Liver (tissue), 9 donors: Measurements from ENCODE around the gene SNF8. TPM values are rescaled to one million over a fixed set of nuclear protein-coding genes. Genes with fewer than 3 reads are reported as not detected.

Source experiments
- DNase-seq: peaks from one replicate; pipeline ENCODE4 v3.0.0-alpha.2; 2017; ENCODE audit warnings: low spot score
- H3K27ac ChIP-seq, 2 donors: one replicate each; pipeline ENCODE4 v1.7.0; 2013; ENCODE audit warnings: inconsistent platforms in 2 of 2, low read length in 2 of 2, control low read depth in 1 of 2, low read depth in 1 of 2, mild to moderate bottlenecking in 1 of 2
- H3K27me3 ChIP-seq, 4 donors: one replicate each; pipeline versions ENCODE4 v1.6.1 to v1.7.0; 2013; ENCODE audit warnings: low read length in 3 of 4, inconsistent platforms in 1 of 4, mild to moderate bottlenecking in 1 of 4, moderate library complexity in 1 of 4; ENCODE audit not compliant: control insufficient read depth in 4 of 4, insufficient read depth in 4 of 4
- H3K36me3 ChIP-seq, 4 donors: one replicate each; pipeline versions ENCODE4 v1.6.1 to v1.7.0; 2013; ENCODE audit warnings: low read length in 3 of 4, mild to moderate bottlenecking in 3 of 4, low read depth in 1 of 4, moderate library complexity in 1 of 4; ENCODE audit not compliant: control insufficient read depth in 4 of 4, insufficient read depth in 3 of 4
- H3K4me1 ChIP-seq, 4 donors: one replicate each; pipeline versions ENCODE4 v1.6.1 to v1.7.0; 2013; ENCODE audit warnings: low read length in 3 of 4, mild to moderate bottlenecking in 3 of 4, moderate library complexity in 1 of 4; ENCODE audit not compliant: control insufficient read depth in 4 of 4, insufficient read depth in 4 of 4
- H3K4me3 ChIP-seq, 3 donors: one replicate each; pipeline versions ENCODE4 v1.6.1 to v1.7.0; 2013; ENCODE audit warnings: low read length in 3 of 3, control low read depth in 1 of 3, low read depth in 1 of 3, mild to moderate bottlenecking in 1 of 3
- H3K9ac ChIP-seq, 2 donors: one replicate each; pipeline ENCODE4 v1.7.0; 2013; ENCODE audit warnings: low read length in 2 of 2, mild to moderate bottlenecking in 2 of 2, moderate library complexity in 2 of 2, control low read depth in 1 of 2, low read depth in 1 of 2
- H3K9me3 ChIP-seq, 4 donors: one replicate each; pipeline versions ENCODE4 v1.6.1 to v1.7.0; 2013; ENCODE audit warnings: low read length in 3 of 4; ENCODE audit not compliant: control insufficient read depth in 4 of 4
- EGR1 ChIP-seq, 2 donors: IDR thresholded peaks; 2 replicates each; pipeline ENCODE4 v1.6.1; 2016 to 2018; ENCODE audit warnings: antibody characterized with exemption in 2 of 2, low read depth in 2 of 2
- FOXA1 ChIP-seq: IDR thresholded peaks from 2 replicates; pipeline ENCODE4 v1.6.1; 2016; ENCODE audit warnings: antibody characterized with exemption
- FOXA2 ChIP-seq: IDR thresholded peaks from 2 replicates; pipeline ENCODE4 v1.6.1; 2016; ENCODE audit warnings: antibody characterized with exemption
- GABPA ChIP-seq, 2 donors: IDR thresholded peaks in 1 of 2; conservative IDR thresholded peaks in 1 of 2; 2 replicates each; pipeline ENCODE4 v1.6.1; 2016; ENCODE audit warnings: antibody characterized with exemption in 2 of 2, mild to moderate bottlenecking in 1 of 2, moderate library complexity in 1 of 2
- HNF4A ChIP-seq, 2 donors: conservative IDR thresholded peaks; 2 replicates each; pipeline ENCODE4 v1.6.1; 2016; ENCODE audit warnings: antibody characterized with exemption in 2 of 2, mild to moderate bottlenecking in 2 of 2
- HNF4G ChIP-seq: IDR thresholded peaks from 2 replicates; pipeline ENCODE4 v1.6.1; 2016; ENCODE audit warnings: antibody characterized with exemption
- JUND ChIP-seq, 2 donors: IDR thresholded peaks; 2 replicates each; pipeline ENCODE4 v1.6.1; 2016; ENCODE audit warnings: antibody characterized with exemption in 2 of 2
- NR2F2 ChIP-seq: IDR thresholded peaks from 2 replicates; pipeline ENCODE4 v1.6.1; 2016; ENCODE audit warnings: antibody characterized with exemption
- RAD21 ChIP-seq, 2 donors: IDR thresholded peaks; 2 replicates each; pipeline ENCODE4 v1.6.1; 2016; ENCODE audit warnings: antibody characterized with exemption in 2 of 2, mild to moderate bottlenecking in 2 of 2
- RXRA ChIP-seq, 2 donors: IDR thresholded peaks; 2 replicates each; pipeline ENCODE4 v1.6.1; 2017 to 2018; ENCODE audit warnings: antibody characterized with exemption in 2 of 2, mild to moderate bottlenecking in 1 of 2
- SP1 ChIP-seq: IDR thresholded peaks from 2 replicates; pipeline ENCODE4 v1.6.1; 2018; ENCODE audit warnings: antibody characterized with exemption, mild to moderate bottlenecking
- YY1 ChIP-seq: IDR thresholded peaks from 2 replicates; pipeline ENCODE4 v1.6.1; 2016; ENCODE audit warnings: antibody characterized with exemption, mild to moderate bottlenecking
- WGBS: extraction: QIAGEN DNeasy Blood & Tissue Kit; methylation state at CpG from one replicate; pipeline ENCODE4 v1.1.7; 2013; 5-methylcytosine and 5-hydroxymethylcytosine counted together
- polyA plus RNA-seq, 2 donors: library from polyadenylated mRNA; stranded (reverse) in 1 of 2; unstranded in 1 of 2; fragments of 200-250 nt in 1 of 2; fragments of >200 nt in 1 of 2; fragmentation: Nextera tagmentation in 1 of 2; extraction: Ambion mirVana in 1 of 2; gene quantifications; one replicate each; pipeline versions ENCODE4 v1.2.1 to v1.2.3, GENCODE V29; 2013 to 2015
- total RNA-seq, 2 donors: library from RNA; depleted of rRNA; stranded (reverse); fragments of >200 nt; gene quantifications; one replicate each; pipeline ENCODE4 v1.2.3, GENCODE V29; 2014
- TF ChIP-seq, protein P1 (sequence below): fragments of 150-350 bp; IDR thresholded peaks from 2 replicates; pipeline ENCODE4 v1.5.1; 2017; ENCODE audit warnings: improper control_type of control experiment, low read depth, low read length; ENCODE audit not compliant: missing input control
- TF ChIP-seq, protein P2 (sequence below): IDR thresholded peaks from 2 replicates; pipeline ENCODE4 v1.6.1; 2016; ENCODE audit warnings: antibody characterized with exemption
- TF ChIP-seq, protein P3 (sequence below): IDR thresholded peaks from 2 replicates; pipeline ENCODE4 v1.6.1; 2016; ENCODE audit warnings: antibody characterized with exemption
- TF ChIP-seq, protein P4 (sequence below): IDR thresholded peaks from 2 replicates; pipeline ENCODE4 v1.6.1; 2016; ENCODE audit warnings: antibody characterized with exemption, mild to moderate bottlenecking
- donor health status: healthy.
- donor health status: healthy.
- donor health status: healthy.
- donor health status: healthy.
- donor health status: healthy.

The SNF8 gene
- total and polyA plus RNA-seq, 4 donors = 40.5 to 78.2 (median 60.8) TPM

DNA sequence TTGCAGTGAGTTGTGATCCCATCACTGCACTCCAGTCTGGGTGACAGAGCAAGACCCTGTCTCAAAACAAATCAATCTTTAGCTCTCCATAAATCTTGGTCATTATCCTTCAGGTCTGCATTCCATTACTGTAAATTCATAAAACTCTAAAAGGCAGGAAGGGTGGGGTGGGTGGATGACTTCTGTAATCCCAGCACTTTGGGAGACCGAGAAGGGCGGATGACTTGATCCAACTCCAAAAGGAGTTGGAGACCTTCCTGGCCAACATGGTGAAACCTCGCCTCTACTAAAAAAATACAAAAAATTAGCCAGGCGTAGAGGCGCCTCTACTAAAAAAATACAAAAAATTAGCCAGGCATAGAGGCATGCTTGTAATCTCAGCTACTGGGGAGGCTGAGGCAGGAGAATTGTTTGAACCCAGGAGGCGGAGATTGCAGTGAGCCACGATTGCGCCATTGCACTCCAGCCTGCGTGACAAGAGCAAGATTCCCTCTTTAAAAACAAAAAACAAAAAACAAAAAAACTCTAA, 38.6 kb downstream of the SNF8 start:
- WGBS = 92% methylated on average over 9 of the region's 9 CpGs

DNA sequence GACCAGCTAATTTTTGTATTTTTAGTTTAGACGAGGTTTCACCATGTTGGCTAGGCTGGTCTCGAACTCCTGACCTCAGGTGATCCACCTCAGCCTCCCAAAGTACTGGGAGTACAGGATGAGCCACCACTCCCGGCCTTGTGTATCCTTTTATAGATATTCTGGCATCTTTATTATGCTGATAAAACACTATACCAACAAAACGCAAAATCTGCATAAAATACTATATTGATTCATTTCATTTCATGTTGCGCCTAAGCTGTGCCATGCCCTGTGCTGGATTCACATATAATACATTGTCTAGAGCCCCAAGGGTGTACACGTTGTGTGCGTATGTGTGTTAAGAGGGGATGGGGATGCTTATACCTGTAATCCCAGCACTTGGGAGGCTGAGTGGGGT, 40.2 kb downstream of the SNF8 start:
- TF ChIP-seq RAD21 (IDR thresholded peaks at IDR 0.05) (no peak), HNF4G (no peak), FOXA1 (no peak), NR2F2 (no peak), JUND (IDR thresholded peaks at IDR 0.05) (no peak), HNF4A (conservative IDR thresholded peaks at IDR 0.05) (no peak), RXRA (IDR thresholded peaks at IDR 0.05) (no peak), FOXA2 (no peak), GABPA (IDR thresholded peaks at IDR 0.05 in 1 of 2, conservative IDR thresholded peaks at IDR 0.05 in 1 of 2) (no peak), EGR1 (IDR thresholded peaks at IDR 0.05; ENCODE audit: low read depth in 2 of 2) (no peak), SP1 (no peak)
- TF ChIP-seq, protein P1, sequence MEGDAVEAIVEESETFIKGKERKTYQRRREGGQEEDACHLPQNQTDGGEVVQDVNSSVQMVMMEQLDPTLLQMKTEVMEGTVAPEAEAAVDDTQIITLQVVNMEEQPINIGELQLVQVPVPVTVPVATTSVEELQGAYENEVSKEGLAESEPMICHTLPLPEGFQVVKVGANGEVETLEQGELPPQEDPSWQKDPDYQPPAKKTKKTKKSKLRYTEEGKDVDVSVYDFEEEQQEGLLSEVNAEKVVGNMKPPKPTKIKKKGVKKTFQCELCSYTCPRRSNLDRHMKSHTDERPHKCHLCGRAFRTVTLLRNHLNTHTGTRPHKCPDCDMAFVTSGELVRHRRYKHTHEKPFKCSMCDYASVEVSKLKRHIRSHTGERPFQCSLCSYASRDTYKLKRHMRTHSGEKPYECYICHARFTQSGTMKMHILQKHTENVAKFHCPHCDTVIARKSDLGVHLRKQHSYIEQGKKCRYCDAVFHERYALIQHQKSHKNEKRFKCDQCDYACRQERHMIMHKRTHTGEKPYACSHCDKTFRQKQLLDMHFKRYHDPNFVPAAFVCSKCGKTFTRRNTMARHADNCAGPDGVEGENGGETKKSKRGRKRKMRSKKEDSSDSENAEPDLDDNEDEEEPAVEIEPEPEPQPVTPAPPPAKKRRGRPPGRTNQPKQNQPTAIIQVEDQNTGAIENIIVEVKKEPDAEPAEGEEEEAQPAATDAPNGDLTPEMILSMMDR = no peak
- TF ChIP-seq, protein P2, sequence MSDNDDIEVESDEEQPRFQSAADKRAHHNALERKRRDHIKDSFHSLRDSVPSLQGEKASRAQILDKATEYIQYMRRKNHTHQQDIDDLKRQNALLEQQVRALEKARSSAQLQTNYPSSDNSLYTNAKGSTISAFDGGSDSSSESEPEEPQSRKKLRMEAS = no peak
- TF ChIP-seq, protein P3, sequence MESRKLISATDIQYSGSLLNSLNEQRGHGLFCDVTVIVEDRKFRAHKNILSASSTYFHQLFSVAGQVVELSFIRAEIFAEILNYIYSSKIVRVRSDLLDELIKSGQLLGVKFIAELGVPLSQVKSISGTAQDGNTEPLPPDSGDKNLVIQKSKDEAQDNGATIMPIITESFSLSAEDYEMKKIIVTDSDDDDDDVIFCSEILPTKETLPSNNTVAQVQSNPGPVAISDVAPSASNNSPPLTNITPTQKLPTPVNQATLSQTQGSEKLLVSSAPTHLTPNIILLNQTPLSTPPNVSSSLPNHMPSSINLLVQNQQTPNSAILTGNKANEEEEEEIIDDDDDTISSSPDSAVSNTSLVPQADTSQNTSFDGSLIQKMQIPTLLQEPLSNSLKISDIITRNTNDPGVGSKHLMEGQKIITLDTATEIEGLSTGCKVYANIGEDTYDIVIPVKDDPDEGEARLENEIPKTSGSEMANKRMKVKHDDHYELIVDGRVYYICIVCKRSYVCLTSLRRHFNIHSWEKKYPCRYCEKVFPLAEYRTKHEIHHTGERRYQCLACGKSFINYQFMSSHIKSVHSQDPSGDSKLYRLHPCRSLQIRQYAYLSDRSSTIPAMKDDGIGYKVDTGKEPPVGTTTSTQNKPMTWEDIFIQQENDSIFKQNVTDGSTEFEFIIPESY = no peak
- TF ChIP-seq, protein P4, sequence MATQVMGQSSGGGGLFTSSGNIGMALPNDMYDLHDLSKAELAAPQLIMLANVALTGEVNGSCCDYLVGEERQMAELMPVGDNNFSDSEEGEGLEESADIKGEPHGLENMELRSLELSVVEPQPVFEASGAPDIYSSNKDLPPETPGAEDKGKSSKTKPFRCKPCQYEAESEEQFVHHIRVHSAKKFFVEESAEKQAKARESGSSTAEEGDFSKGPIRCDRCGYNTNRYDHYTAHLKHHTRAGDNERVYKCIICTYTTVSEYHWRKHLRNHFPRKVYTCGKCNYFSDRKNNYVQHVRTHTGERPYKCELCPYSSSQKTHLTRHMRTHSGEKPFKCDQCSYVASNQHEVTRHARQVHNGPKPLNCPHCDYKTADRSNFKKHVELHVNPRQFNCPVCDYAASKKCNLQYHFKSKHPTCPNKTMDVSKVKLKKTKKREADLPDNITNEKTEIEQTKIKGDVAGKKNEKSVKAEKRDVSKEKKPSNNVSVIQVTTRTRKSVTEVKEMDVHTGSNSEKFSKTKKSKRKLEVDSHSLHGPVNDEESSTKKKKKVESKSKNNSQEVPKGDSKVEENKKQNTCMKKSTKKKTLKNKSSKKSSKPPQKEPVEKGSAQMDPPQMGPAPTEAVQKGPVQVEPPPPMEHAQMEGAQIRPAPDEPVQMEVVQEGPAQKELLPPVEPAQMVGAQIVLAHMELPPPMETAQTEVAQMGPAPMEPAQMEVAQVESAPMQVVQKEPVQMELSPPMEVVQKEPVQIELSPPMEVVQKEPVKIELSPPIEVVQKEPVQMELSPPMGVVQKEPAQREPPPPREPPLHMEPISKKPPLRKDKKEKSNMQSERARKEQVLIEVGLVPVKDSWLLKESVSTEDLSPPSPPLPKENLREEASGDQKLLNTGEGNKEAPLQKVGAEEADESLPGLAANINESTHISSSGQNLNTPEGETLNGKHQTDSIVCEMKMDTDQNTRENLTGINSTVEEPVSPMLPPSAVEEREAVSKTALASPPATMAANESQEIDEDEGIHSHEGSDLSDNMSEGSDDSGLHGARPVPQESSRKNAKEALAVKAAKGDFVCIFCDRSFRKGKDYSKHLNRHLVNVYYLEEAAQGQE = no peak
- Histone ChIP-seq H3K9me3 (no peaks in the 10 kb centered on the region), H3K4me1 (peaks cover 2 to 11% (median 6%) of the 10 kb centered on the region in 4 donors), H3K4me3 (no peak overlapping the region), H3K27ac (no peak overlapping the region), H3K27me3 (no peaks in the 10 kb centered on the region), H3K9ac (no peak overlapping the region), H3K36me3 (no peaks in the 10 kb centered on the region)
- 87% methylated on average over 7 of the region's 7 CpGs for WGBS
- DNase-seq = no peak

More for the DNA sequence above, 38.6 kb downstream of the SNF8 start:
- H3K9me3 ChIP-seq = no peaks in the 10 kb centered on the region
- H3K27ac ChIP-seq = no peak overlapping the region
- no peak for DNase-seq
- H3K27me3 ChIP-seq = no peaks in the 10 kb centered on the region
- peaks cover 0 to 5% (median 1%) of the 10 kb centered on the region in 4 donors for H3K36me3 ChIP-seq
- TF ChIP-seq NR2F2 (no peak), YY1 (no peak), GABPA (IDR thresholded peaks at IDR 0.05 in 1 of 2, conservative IDR thresholded peaks at IDR 0.05 in 1 of 2) (no peak), RXRA (IDR thresholded peaks at IDR 0.05) (no peak), FOXA1 (no peak)
- TF ChIP-seq, protein P2 = no peak
- peaks cover 4 to 22% (median 21%) of the 10 kb centered on the region in 4 donors for H3K4me1 ChIP-seq
- H3K9ac ChIP-seq = no peak overlapping the region
- H3K4me3 ChIP-seq = no peak overlapping the region
